ENCODE measurements around the gene UBE3C.

GRCh38 chr7:157116762-157117161 is 22.0 kb upstream of the UBE3C start:
- TF ChIP-seq POLR2AphosphoS5 (IDR thresholded peaks at IDR 0.05) (no peak), EP300 (IDR thresholded peaks at IDR 0.05; ENCODE audit: low read depth) (no peak), POLR2A (IDR thresholded peaks at IDR 0.05) (no peak)
- TF ChIP-seq, protein P1, sequence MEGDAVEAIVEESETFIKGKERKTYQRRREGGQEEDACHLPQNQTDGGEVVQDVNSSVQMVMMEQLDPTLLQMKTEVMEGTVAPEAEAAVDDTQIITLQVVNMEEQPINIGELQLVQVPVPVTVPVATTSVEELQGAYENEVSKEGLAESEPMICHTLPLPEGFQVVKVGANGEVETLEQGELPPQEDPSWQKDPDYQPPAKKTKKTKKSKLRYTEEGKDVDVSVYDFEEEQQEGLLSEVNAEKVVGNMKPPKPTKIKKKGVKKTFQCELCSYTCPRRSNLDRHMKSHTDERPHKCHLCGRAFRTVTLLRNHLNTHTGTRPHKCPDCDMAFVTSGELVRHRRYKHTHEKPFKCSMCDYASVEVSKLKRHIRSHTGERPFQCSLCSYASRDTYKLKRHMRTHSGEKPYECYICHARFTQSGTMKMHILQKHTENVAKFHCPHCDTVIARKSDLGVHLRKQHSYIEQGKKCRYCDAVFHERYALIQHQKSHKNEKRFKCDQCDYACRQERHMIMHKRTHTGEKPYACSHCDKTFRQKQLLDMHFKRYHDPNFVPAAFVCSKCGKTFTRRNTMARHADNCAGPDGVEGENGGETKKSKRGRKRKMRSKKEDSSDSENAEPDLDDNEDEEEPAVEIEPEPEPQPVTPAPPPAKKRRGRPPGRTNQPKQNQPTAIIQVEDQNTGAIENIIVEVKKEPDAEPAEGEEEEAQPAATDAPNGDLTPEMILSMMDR (IDR thresholded peaks at IDR 0.05) = no peak
